T-helper 9 cell (primary cell): Measurements from ENCODE around the gene FRS2.

Experiments
- DNase-seq: peaks from one replicate; pipeline ENCODE4 v3.0.0-alpha.2; 2020

The FRS2 gene

GRCh38 chr12:69534389-69534822, 64.2 kb downstream of the FRS2 start:
- no peak for DNase-seq

GRCh38 chr12:69540987-69541386, 70.8 kb downstream of the FRS2 start:
- no peak for DNase-seq

GRCh38 chr12:69544087-69544486, 73.9 kb downstream of the FRS2 start:
- DNase-seq: no peak

- DNase-seq: no peak
Observed at GRCh38 chr12:69545081-69545480, 74.9 kb downstream of the FRS2 start.

GRCh38 chr12:69546693-69547438, 76.7 kb downstream of the FRS2 start:
- no peak for DNase-seq

GRCh38 chr12:69548687-69549086, 78.5 kb downstream of the FRS2 start:
- no peak for DNase-seq

- no peak for DNase-seq
Observed at GRCh38 chr12:69550569-69551350, 80.6 kb downstream of the FRS2 start.

GRCh38 chr12:69553628-69554248, 83.5 kb downstream of the FRS2 start:
- DNase-seq: no peak

- no peak for DNase-seq
Observed at GRCh38 chr12:69555461-69555860, 85.3 kb downstream of the FRS2 start.

GRCh38 chr12:69556383-69556782, 86.2 kb downstream of the FRS2 start:
- no peak for DNase-seq

GRCh38 chr12:69563166-69563762, 93.1 kb downstream of the FRS2 start:
- no peak for DNase-seq

- DNase-seq: no peak
Observed at GRCh38 chr12:69566603-69567002, 96.4 kb downstream of the FRS2 start.

GRCh38 chr12:69569236-69569635, 99.0 kb downstream of the FRS2 start:
- no peak for DNase-seq

- no peak for DNase-seq
Observed at GRCh38 chr12:69570000-69570516, 99.9 kb downstream of the FRS2 start.

GRCh38 chr12:69570545-69571399, 100.6 kb downstream of the FRS2 start:
- DNase-seq: peak; percentile 31

- no peak for DNase-seq
Observed at GRCh38 chr12:69575346-69575745, 105.2 kb downstream of the FRS2 start.

- no peak for DNase-seq
Observed at GRCh38 chr12:69578283-69578682, 108.1 kb downstream of the FRS2 start.

- DNase-seq: no peak
Observed at GRCh38 chr12:69579029-69579428, 108.8 kb downstream of the FRS2 start.

GRCh38 chr12:69580074-69580473, 109.9 kb downstream of the FRS2 start:
- no peak for DNase-seq

GRCh38 chr12:69583203-69583602, 113.0 kb downstream of the FRS2 start:
- no peak for DNase-seq

GRCh38 chr12:69585189-69586062, 115.2 kb downstream of the FRS2 start, which contains the start of gene CCT2:
Gene CCT2 (plus strand): TSS chr12:69585459. CDS start chr12:69585522, 63 bp downstream.
- peak; percentile 94 for DNase-seq
